ENCODE data around the gene DIAPH2. TPM values are rescaled to one million over a fixed set of nuclear protein-coding genes. Genes with fewer than 3 reads are reported as not detected.

DIAPH2 gene
- total RNA-seq, 1 donor from 2014 or later = 20.5 TPM

- intact Hi-C loops (cut with micrococcal nuclease) = no loop called here
- no peak overlapping the region for H3K27ac Mint-ChIP-seq
- TF ChIP-seq CTCF (IDR thresholded peaks at IDR 0.05) = no peak
- no peak overlapping the region for H3K4me3 Mint-ChIP-seq
- ATAC-seq (ENCODE audit: low read depth) (no peak), DNase-seq (no peak)
- no peaks in the 10 kb centered on the region for H3K4me1 Mint-ChIP-seq
- peaks cover 1% of the 10 kb centered on the region for H3K36me3 Mint-ChIP-seq (ENCODE audit: low read depth)
- POLR2A ChIA-PET = no interaction called here
- CTCF ChIA-PET = no interaction called here
- no peaks in the 10 kb centered on the region for H3K27me3 Mint-ChIP-seq
- no peaks in the 10 kb centered on the region for H3K9me3 Mint-ChIP-seq
Measured at GRCh38 chrX:97126020-97126419, 441.4 kb downstream of the DIAPH2 start.

GRCh38 chrX:97132664-97133415 lies 448.2 kb downstream of the DIAPH2 start:
- no peak for ATAC-seq (ENCODE audit: low read depth)
- no peak for DNase-seq
- H3K4me3 Mint-ChIP-seq = no peak overlapping the region
- H3K27me3 Mint-ChIP-seq = no peaks in the 10 kb centered on the region
- intact Hi-C loops (cut with micrococcal nuclease) = no loop called here
- ChIA-PET CTCF (no interaction called here), POLR2A (no interaction called here)
- peaks cover 15% of the 10 kb centered on the region for H3K4me1 Mint-ChIP-seq
- no peaks in the 10 kb centered on the region for H3K36me3 Mint-ChIP-seq (ENCODE audit: low read depth)
- H3K27ac Mint-ChIP-seq = no peak overlapping the region
- H3K9me3 Mint-ChIP-seq = no peaks in the 10 kb centered on the region
- no peak for TF ChIP-seq CTCF (IDR thresholded peaks at IDR 0.05)

GRCh38 chrX:97145934-97146333 lies 461.3 kb downstream of the DIAPH2 start:
- ATAC-seq (ENCODE audit: low read depth) = no peak
- no peak overlapping the region for H3K4me3 Mint-ChIP-seq
- H3K27me3 Mint-ChIP-seq = no peaks in the 10 kb centered on the region
- no peak for TF ChIP-seq CTCF (IDR thresholded peaks at IDR 0.05)
- no peak for DNase-seq
- no peak overlapping the region for H3K27ac Mint-ChIP-seq
- no peaks in the 10 kb centered on the region for H3K9me3 Mint-ChIP-seq
- POLR2A ChIA-PET = no interaction called here
- intact Hi-C loops (cut with micrococcal nuclease) = no loop called here
- CTCF ChIA-PET = no interaction called here
- peaks cover 3% of the 10 kb centered on the region for H3K36me3 Mint-ChIP-seq (ENCODE audit: low read depth)
- H3K4me1 Mint-ChIP-seq = peaks cover 4% of the 10 kb centered on the region

- H3K36me3 Mint-ChIP-seq (ENCODE audit: low read depth) = no peaks in the 10 kb centered on the region
- CTCF ChIA-PET = no interaction called here
- DNase-seq = no peak
- H3K27ac Mint-ChIP-seq = no peak overlapping the region
- POLR2A ChIA-PET = no interaction called here
- no peaks in the 10 kb centered on the region for H3K27me3 Mint-ChIP-seq
- no peaks in the 10 kb centered on the region for H3K9me3 Mint-ChIP-seq
- intact Hi-C loops (cut with micrococcal nuclease) = no loop called here
- no peak for ATAC-seq (ENCODE audit: low read depth)
- TF ChIP-seq CTCF (IDR thresholded peaks at IDR 0.05) = no peak
- H3K4me1 Mint-ChIP-seq = peaks cover 4% of the 10 kb centered on the region
- no peak overlapping the region for H3K4me3 Mint-ChIP-seq
Measured at GRCh38 chrX:97155816-97156215, 471.2 kb downstream of the DIAPH2 start.

- intact Hi-C loops (cut with micrococcal nuclease) = no loop called here
- DNase-seq (no peak), ATAC-seq (ENCODE audit: low read depth) (no peak)
- peaks cover 4% of the 10 kb centered on the region for H3K4me1 Mint-ChIP-seq
- no peak for TF ChIP-seq CTCF (IDR thresholded peaks at IDR 0.05)
- no peaks in the 10 kb centered on the region for H3K9me3 Mint-ChIP-seq
- no peak overlapping the region for H3K4me3 Mint-ChIP-seq
- ChIA-PET CTCF (no interaction called here), POLR2A (no interaction called here)
- no peaks in the 10 kb centered on the region for H3K36me3 Mint-ChIP-seq (ENCODE audit: low read depth)
- no peaks in the 10 kb centered on the region for H3K27me3 Mint-ChIP-seq
- no peak overlapping the region for H3K27ac Mint-ChIP-seq
Measured at GRCh38 chrX:97158269-97158668, 473.6 kb downstream of the DIAPH2 start.

Measured in activated B cell treated with CpG ODN at 0.5 μM for 24 hours (primary cell).